H9 (cell line): ENCODE measurements around the gene SMC3. TPM values are rescaled to one million over a fixed set of nuclear protein-coding genes. Genes with fewer than 3 reads are reported as not detected.

Experiments used
- DNase-seq: peaks from one replicate; pipeline ENCODE4 v3.0.0-alpha.2; 2017
- H2AFZ ChIP-seq: one replicate; pipeline ENCODE4 v1.6.1; 2013; ENCODE audit warnings: mild to moderate bottlenecking, low read length, control low read depth, moderate library complexity
- H2AK5ac ChIP-seq: 2 replicates; pipeline ENCODE4 v1.6.1; 2013; ENCODE audit warnings: low read length, control low read depth, mixed read lengths; ENCODE audit not compliant: insufficient read length
- H2BK120ac ChIP-seq: one replicate; pipeline ENCODE4 v1.6.1; 2013; ENCODE audit warnings: low read depth, mild to moderate bottlenecking, low read length, control low read depth, inconsistent platforms; ENCODE audit not compliant: poor library complexity, severe bottlenecking
- H2BK12ac ChIP-seq: 2 replicates; pipeline ENCODE4 v1.6.1; 2013; ENCODE audit warnings: low read length, control low read depth, mixed read lengths, low read depth; ENCODE audit not compliant: insufficient read length
- H2BK15ac ChIP-seq: 2 replicates; pipeline ENCODE4 v1.6.1; 2013; ENCODE audit warnings: low read depth, low read length, control low read depth
- H2BK20ac ChIP-seq: one replicate; pipeline ENCODE4 v1.6.1; 2013; ENCODE audit warnings: low read depth, mild to moderate bottlenecking, low read length, control low read depth, inconsistent platforms; ENCODE audit not compliant: poor library complexity, severe bottlenecking
- H2BK5ac ChIP-seq: 2 replicates; pipeline ENCODE4 v1.6.1; 2013; ENCODE audit warnings: low read length, control low read depth, mixed read lengths; ENCODE audit not compliant: insufficient read length
- H3K14ac ChIP-seq: 2 replicates; pipeline ENCODE4 v1.6.1; 2013; ENCODE audit warnings: low read length, control low read depth; ENCODE audit not compliant: insufficient read depth
- H3K18ac ChIP-seq: 2 replicates; pipeline ENCODE4 v1.6.1; 2013; ENCODE audit warnings: low read depth, mild to moderate bottlenecking, mixed read lengths, low read length, control low read depth; ENCODE audit not compliant: insufficient read length
- H3K23ac ChIP-seq: 2 replicates; pipeline ENCODE4 v1.6.1; 2013; ENCODE audit warnings: low read length, control low read depth, mixed read lengths, low read depth; ENCODE audit not compliant: insufficient read length
- H3K23me2 ChIP-seq: 2 replicates; pipeline ENCODE4 v1.6.1; 2013; ENCODE audit warnings: low read depth, mild to moderate bottlenecking, mixed read lengths, low read length, control low read depth; ENCODE audit not compliant: insufficient read length, poor library complexity, severe bottlenecking
- H3K27ac ChIP-seq: 2 replicates; pipeline ENCODE4 v1.5.1; 2013; ENCODE audit warnings: low read length, control low read depth, mixed read lengths, low read depth; ENCODE audit not compliant: insufficient read length
- H3K27me3 ChIP-seq: 2 replicates; pipeline ENCODE4 v1.6.1; 2013; ENCODE audit warnings: low read length, control low read depth, inconsistent platforms; ENCODE audit not compliant: insufficient read depth
- H3K4ac ChIP-seq: 2 replicates; pipeline ENCODE4 v1.6.1; 2013; ENCODE audit warnings: low read depth, mild to moderate bottlenecking, control low read depth, inconsistent platforms, low read length, moderate library complexity
- H3K4me1 ChIP-seq: 2 replicates; pipeline ENCODE4 v1.6.1; 2013; ENCODE audit warnings: low read length, control low read depth, inconsistent platforms; ENCODE audit not compliant: insufficient read depth
- H3K4me2 ChIP-seq: 2 replicates; pipeline ENCODE4 v1.6.1; 2013; ENCODE audit warnings: low read length, control low read depth, mixed read lengths; ENCODE audit not compliant: insufficient read length, insufficient read depth
- H3K56ac ChIP-seq: 2 replicates; pipeline ENCODE4 v1.6.1; 2013; ENCODE audit warnings: low read depth, mild to moderate bottlenecking, mixed read lengths, low read length, control low read depth; ENCODE audit not compliant: insufficient read length
- H3K79me1 ChIP-seq: 2 replicates; pipeline ENCODE4 v1.6.1; 2013; ENCODE audit warnings: low read depth, mild to moderate bottlenecking, moderate library complexity, low read length, control low read depth, inconsistent platforms; ENCODE audit not compliant: insufficient read depth, poor library complexity, severe bottlenecking
- H3K79me2 ChIP-seq: 2 replicates; pipeline ENCODE4 v1.6.1; 2013; ENCODE audit warnings: low read length, control low read depth, inconsistent platforms; ENCODE audit not compliant: insufficient read depth
- H3K9ac ChIP-seq: 2 replicates; pipeline ENCODE4 v1.6.1; 2013; ENCODE audit warnings: low read length, control low read depth, mixed read lengths; ENCODE audit not compliant: insufficient read length; ENCODE audit errors: extremely low read depth
- H3K9me3 ChIP-seq: one replicate; pipeline ENCODE4 v1.6.1; 2013; ENCODE audit warnings: low read depth, low read length, inconsistent platforms; ENCODE audit not compliant: control insufficient read depth
- H3T11ph ChIP-seq: one replicate; pipeline ENCODE4 v1.6.1; 2013; ENCODE audit warnings: mild to moderate bottlenecking, low read length, control low read depth, inconsistent platforms
- H4K20me1 ChIP-seq: one replicate; pipeline ENCODE4 v1.6.1; 2013; ENCODE audit not compliant: control insufficient read depth, insufficient read length, insufficient read depth
- H4K5ac ChIP-seq: 2 replicates; pipeline ENCODE4 v1.6.1; 2013; ENCODE audit warnings: low read depth, mild to moderate bottlenecking, mixed read lengths, low read length, control low read depth; ENCODE audit not compliant: insufficient read length
- H4K8ac ChIP-seq: replicated peaks from 2 replicates; pipeline ENCODE4 v1.6.1; 2013; ENCODE audit warnings: low read length, control low read depth, mixed read lengths, low read depth; ENCODE audit not compliant: insufficient read length
- H4K91ac ChIP-seq: 2 replicates; pipeline ENCODE4 v1.6.1; 2013; ENCODE audit warnings: low read depth, mild to moderate bottlenecking, moderate library complexity, mixed read lengths, low read length, control low read depth; ENCODE audit not compliant: insufficient read length
- H3K27ac Mint-ChIP-seq, 3 experiments: 2 replicates in 2 of 3; 3 replicates in 1 of 3; pipeline ENCODE4 v1.8.0; 2020 to 2021; ENCODE audit warnings: mixed read lengths in 3 of 3, mild to moderate bottlenecking in 1 of 3, moderate library complexity in 1 of 3
- H3K27me3 Mint-ChIP-seq: 2 replicates; pipeline ENCODE4 v1.8.0; 2021; ENCODE audit warnings: low read depth, mild to moderate bottlenecking, moderate library complexity, mixed read lengths
- H3K36me3 Mint-ChIP-seq, 3 experiments: 2 replicates in 2 of 3; 3 replicates in 1 of 3; pipeline ENCODE4 v1.8.0; 2020 to 2021; ENCODE audit warnings: low read depth in 3 of 3, mixed read lengths in 3 of 3; ENCODE audit not compliant: insufficient read depth in 1 of 3
- H3K4me1 Mint-ChIP-seq, 2 experiments: 2 replicates each; pipeline ENCODE4 v1.8.0; 2020; ENCODE audit warnings: mixed read lengths in 2 of 2
- H3K4me3 Mint-ChIP-seq, 2 experiments: 2 replicates in 1 of 2; 3 replicates in 1 of 2; pipeline ENCODE4 v1.8.0; 2020 to 2021; ENCODE audit warnings: mild to moderate bottlenecking in 2 of 2, mixed read lengths in 2 of 2, moderate library complexity in 1 of 2
- H3K9me3 Mint-ChIP-seq, 2 experiments: 2 replicates in 1 of 2; 3 replicates in 1 of 2; pipeline ENCODE4 v1.8.0; 2020; ENCODE audit warnings: mild to moderate bottlenecking in 2 of 2, mixed read lengths in 2 of 2, moderate library complexity in 1 of 2
- CTCF ChIP-seq: fragments of 200-600 bp; sonication (generic); conservative IDR thresholded peaks from 3 replicates; pipeline ENCODE4 v1.8.0; 2021; ENCODE audit warnings: antibody characterized with exemption, mild to moderate bottlenecking
- WGBS: extraction: QIAGEN DNeasy Blood & Tissue Kit; methylation state at CpG from one replicate; pipeline ENCODE4 v1.1.7; 2013; ENCODE audit warnings: missing lambda C conversion rate, low lambda C conversion rate, mixed read lengths; ENCODE audit not compliant: insufficient read length; ENCODE audit errors: extremely low coverage; 5-methylcytosine and 5-hydroxymethylcytosine counted together
- total RNA-seq: library from RNA; stranded (reverse); gene quantifications from 2 replicates; pipeline ENCODE4 v1.2.1, GENCODE V29; 2021

SMC3 gene
- total RNA-seq, 1 experiment from 2014 or later, result 82.4 TPM

- no peak for DNase-seq
- Histone ChIP-seq H3K4me2 (no peak overlapping the region), H2BK20ac (no peak overlapping the region), H3K56ac (no peak overlapping the region), H3K4me1 (no peaks in the 10 kb centered on the region), H3K14ac (no peak overlapping the region), H3K9me3 (no peaks in the 10 kb centered on the region), H3K79me1 (no peaks in the 10 kb centered on the region), H4K8ac (no peak overlapping the region), H3K18ac (no peak overlapping the region), H3K23me2 (no peaks in the 10 kb centered on the region), H4K5ac (no peak overlapping the region), H3T11ph (no peak overlapping the region), H3K79me2 (peaks cover 23% of the 10 kb centered on the region; the same call in 1 of the 2 replicates), H3K27ac (no peak overlapping the region), H3K27me3 (no peaks in the 10 kb centered on the region), H3K4ac (no peak overlapping the region), H3K9ac (no peak overlapping the region), H2BK120ac (no peak overlapping the region), H3K23ac (no peak overlapping the region), H4K91ac (no peak overlapping the region), H2AK5ac (no peak overlapping the region), H4K20me1 (no peaks in the 10 kb centered on the region), H2AFZ (no peak overlapping the region), H2BK5ac (no peak overlapping the region), H2BK12ac (no peak overlapping the region), H2BK15ac (no peak overlapping the region)
- Mint-ChIP-seq H3K36me3 (peaks cover 25 to 56% (median 55%) of the 10 kb centered on the region in 3 experiments; a peak in 6 of 7 replicates), H3K4me3 (no peak overlapping the region), H3K27ac (peak overlapping the region in 2 of 3 experiments; percentile 51 to 62; a peak in 2 of 7 replicates), H3K4me1 (peaks cover 17 to 21% of the 10 kb centered on the region in 2 experiments), H3K9me3 (no peaks in the 10 kb centered on the region), H3K27me3 (no peaks in the 10 kb centered on the region)
- WGBS, result no CpG with 5 or more reads among the region's 5 CpGs
- no peak for TF ChIP-seq CTCF
Measured at GRCh38 chr10:110574420-110574819, 6.9 kb downstream of the SMC3 start.
